ENCODE results near the gene ZBTB20. TPM values are rescaled to one million over a fixed set of nuclear protein-coding genes. Genes with fewer than 3 reads are reported as not detected.

The ZBTB20 gene
- total RNA-seq, 2 experiments from 2014 or later = 8.1 TPM

GRCh38 chr3:114651555-114651954 lies 495.5 kb downstream of the ZBTB20 start:
- ChIA-PET CTCF (interaction anchor here (0.6 kb wide), 1 partner anchor 315 kb away, joined by 3 read pairs; no protein-coding TSS in a partner anchor), POLR2A (no interaction called here)
- Mint-ChIP-seq H3K27ac (no peak overlapping the region), H3K9me3 (ENCODE audit: insufficient read depth) (no peaks in the 10 kb centered on the region), H3K4me1 (ENCODE audit: low read depth) (peaks cover 3% of the 10 kb centered on the region), H3K27me3 (ENCODE audit: low read depth) (no peaks in the 10 kb centered on the region), H3K4me3 (no peak overlapping the region), H3K36me3 (ENCODE audit: low read depth) (no peaks in the 10 kb centered on the region)
- no peak for DNase-seq
- no peak for ATAC-seq

GRCh38 chr3:114650808-114651207 lies 496.3 kb downstream of the ZBTB20 start:
- ChIA-PET CTCF (no interaction called here), POLR2A (no interaction called here)
- ATAC-seq = no peak
- no peaks in the 10 kb centered on the region for H3K36me3 Mint-ChIP-seq (ENCODE audit: low read depth)
- peaks cover 3% of the 10 kb centered on the region for H3K4me1 Mint-ChIP-seq (ENCODE audit: low read depth)
- DNase-seq = no peak
- H3K27me3 Mint-ChIP-seq (ENCODE audit: low read depth) = no peaks in the 10 kb centered on the region
- no peak overlapping the region for H3K4me3 Mint-ChIP-seq
- H3K9me3 Mint-ChIP-seq (ENCODE audit: insufficient read depth) = no peaks in the 10 kb centered on the region
- H3K27ac Mint-ChIP-seq = no peak overlapping the region

DNA sequence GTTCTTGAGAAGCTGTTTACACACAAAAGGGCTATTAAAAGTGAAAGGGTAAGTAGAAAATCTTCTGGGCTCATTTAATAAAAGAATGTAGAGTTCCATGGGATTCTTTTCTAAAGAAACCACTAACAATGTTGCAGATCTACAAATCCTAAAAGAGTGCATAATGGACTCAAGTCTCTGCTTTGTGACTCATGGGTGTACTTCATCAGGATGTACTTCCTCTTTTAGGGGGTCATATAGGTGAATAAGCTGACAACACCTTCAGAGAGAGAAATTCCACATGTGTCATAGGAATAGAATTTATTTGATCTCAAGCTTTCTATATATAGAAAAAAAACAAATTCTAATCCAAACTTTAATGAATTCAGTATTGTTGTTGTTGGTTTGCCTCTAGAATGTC lies 497.8 kb downstream of the ZBTB20 start:
- DNase-seq (no peak), ATAC-seq (no peak)
- no peak overlapping the region for H3K27ac Mint-ChIP-seq
- peaks cover 3% of the 10 kb centered on the region for H3K4me1 Mint-ChIP-seq (ENCODE audit: low read depth)
- CTCF ChIA-PET = no interaction called here
- H3K27me3 Mint-ChIP-seq (ENCODE audit: low read depth) = no peaks in the 10 kb centered on the region
- H3K4me3 Mint-ChIP-seq = no peak overlapping the region
- H3K9me3 Mint-ChIP-seq (ENCODE audit: insufficient read depth) = no peaks in the 10 kb centered on the region
- POLR2A ChIA-PET = no interaction called here
- no peaks in the 10 kb centered on the region for H3K36me3 Mint-ChIP-seq (ENCODE audit: low read depth)

- DNase-seq = no peak
- Mint-ChIP-seq H3K4me1 (ENCODE audit: low read depth) (peaks cover 3% of the 10 kb centered on the region), H3K4me3 (no peak overlapping the region), H3K36me3 (ENCODE audit: low read depth) (no peaks in the 10 kb centered on the region), H3K9me3 (ENCODE audit: insufficient read depth) (no peaks in the 10 kb centered on the region), H3K27ac (no peak overlapping the region), H3K27me3 (ENCODE audit: low read depth) (no peaks in the 10 kb centered on the region)
- POLR2A ChIA-PET = no interaction called here
- no peak for ATAC-seq
- CTCF ChIA-PET = interaction anchor here (0.6 kb wide), 1 partner anchor 96 kb away, joined by 3 read pairs; no protein-coding TSS in a partner anchor
These were observed 500.6 kb downstream of the ZBTB20 start for GRCh38 chr3:114646526-114646925.

DNA sequence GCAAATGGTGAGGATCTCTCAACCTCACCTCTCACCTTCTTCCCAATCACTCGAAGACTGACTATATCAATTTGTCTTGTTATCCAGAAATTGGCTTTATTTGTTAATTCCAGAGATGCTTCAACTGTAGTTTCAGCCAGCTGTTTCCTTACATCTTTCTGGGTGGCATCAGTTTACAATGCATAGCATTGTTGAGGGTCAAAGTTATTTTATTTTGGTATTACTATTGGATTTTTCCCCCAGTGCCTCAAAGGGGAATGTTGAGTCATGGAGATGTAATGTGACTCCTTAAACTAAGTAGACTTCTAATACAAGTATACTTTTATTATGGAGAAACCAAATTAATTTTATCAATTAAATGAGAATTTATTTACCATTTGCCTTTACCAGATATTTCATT lies 501.7 kb downstream of the ZBTB20 start:
- DNase-seq (no peak), ATAC-seq (no peak)
- Mint-ChIP-seq H3K36me3 (ENCODE audit: low read depth) (no peaks in the 10 kb centered on the region), H3K4me1 (ENCODE audit: low read depth) (peaks cover 3% of the 10 kb centered on the region), H3K27me3 (ENCODE audit: low read depth) (no peaks in the 10 kb centered on the region), H3K4me3 (no peak overlapping the region), H3K9me3 (ENCODE audit: insufficient read depth) (no peaks in the 10 kb centered on the region), H3K27ac (no peak overlapping the region)
- POLR2A ChIA-PET = no interaction called here
- CTCF ChIA-PET = no interaction called here

DNA sequence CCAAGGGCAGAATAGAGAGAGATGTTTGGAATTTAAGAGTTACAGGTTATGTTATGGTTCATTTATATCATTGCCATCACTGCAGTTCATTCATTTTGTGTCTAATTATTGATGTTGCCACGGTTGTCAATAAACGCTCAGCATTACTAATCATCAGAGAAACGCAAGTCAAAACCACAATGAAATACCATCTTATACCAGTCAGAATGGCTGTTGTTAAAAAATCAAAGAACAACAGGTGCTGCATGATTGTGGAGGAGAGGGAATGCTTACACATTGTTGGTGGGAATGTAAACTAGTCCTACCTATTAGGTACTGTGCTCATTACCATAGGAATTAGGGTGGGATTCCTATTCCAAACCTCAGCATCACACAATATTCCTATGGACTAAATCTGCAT lies 502.7 kb downstream of the ZBTB20 start:
- H3K4me3 Mint-ChIP-seq = no peak overlapping the region
- DNase-seq (no peak), ATAC-seq (no peak)
- no peaks in the 10 kb centered on the region for H3K9me3 Mint-ChIP-seq (ENCODE audit: insufficient read depth)
- H3K36me3 Mint-ChIP-seq (ENCODE audit: low read depth) = no peaks in the 10 kb centered on the region
- H3K27me3 Mint-ChIP-seq (ENCODE audit: low read depth) = no peaks in the 10 kb centered on the region
- ChIA-PET CTCF (no interaction called here), POLR2A (no interaction called here)
- peaks cover 3% of the 10 kb centered on the region for H3K4me1 Mint-ChIP-seq (ENCODE audit: low read depth)
- no peak overlapping the region for H3K27ac Mint-ChIP-seq

GRCh38 chr3:114642951-114643741 lies 503.9 kb downstream of the ZBTB20 start:
- Mint-ChIP-seq H3K27ac (no peak overlapping the region), H3K36me3 (ENCODE audit: low read depth) (no peaks in the 10 kb centered on the region), H3K9me3 (ENCODE audit: insufficient read depth) (no peaks in the 10 kb centered on the region), H3K4me3 (no peak overlapping the region), H3K4me1 (ENCODE audit: low read depth) (no peaks in the 10 kb centered on the region), H3K27me3 (ENCODE audit: low read depth) (no peaks in the 10 kb centered on the region)
- ATAC-seq (no peak), DNase-seq (no peak)
- ChIA-PET CTCF (no interaction called here), POLR2A (no interaction called here)

DNA sequence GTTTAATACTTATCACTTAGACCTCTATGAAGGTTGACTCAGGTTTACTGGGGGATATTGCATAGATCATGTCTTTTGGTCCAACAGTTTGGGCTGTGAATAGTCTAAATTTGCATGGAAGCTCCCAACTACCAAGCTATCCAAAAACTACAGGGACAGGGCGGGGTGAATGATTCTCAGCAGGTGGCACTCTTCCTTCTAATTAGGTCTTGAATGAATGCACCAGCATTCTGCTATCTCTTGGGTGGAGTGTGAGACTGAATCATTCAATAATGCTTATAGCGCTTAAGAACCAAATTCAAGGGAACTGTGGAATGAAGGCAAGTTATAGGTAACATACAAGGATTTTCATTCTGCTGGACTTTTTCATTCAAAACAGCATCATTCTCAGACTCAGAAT lies 507.0 kb downstream of the ZBTB20 start:
- ChIA-PET CTCF (no interaction called here), POLR2A (no interaction called here)
- Mint-ChIP-seq H3K27ac (no peak overlapping the region), H3K9me3 (ENCODE audit: insufficient read depth) (peaks cover 9% of the 10 kb centered on the region), H3K27me3 (ENCODE audit: low read depth) (no peaks in the 10 kb centered on the region), H3K4me3 (no peak overlapping the region), H3K36me3 (ENCODE audit: low read depth) (no peaks in the 10 kb centered on the region), H3K4me1 (ENCODE audit: low read depth) (no peaks in the 10 kb centered on the region)
- ATAC-seq (no peak), DNase-seq (no peak)

DNA sequence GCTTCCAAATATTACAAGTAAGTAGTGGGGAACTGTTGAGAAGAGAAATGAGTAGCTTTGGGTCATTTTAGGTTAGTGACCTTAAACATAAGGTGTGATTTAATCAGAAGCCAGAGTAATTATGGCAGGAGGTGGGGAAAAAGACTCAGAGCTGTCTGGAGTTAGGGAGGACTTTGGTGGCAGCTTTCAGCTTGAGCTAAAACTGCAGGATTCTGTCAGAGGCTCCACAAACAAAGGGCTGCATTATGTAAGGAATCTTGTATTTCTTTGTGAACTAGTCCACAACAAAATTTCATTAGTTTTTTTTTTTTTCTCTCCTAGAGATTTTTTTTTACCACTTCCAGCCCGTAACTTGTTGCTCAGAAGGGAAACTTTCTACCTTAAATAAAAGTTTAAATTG lies 507.9 kb downstream of the ZBTB20 start:
- CTCF ChIA-PET = no interaction called here

GRCh38 chr3:114635878-114636277 lies 511.2 kb downstream of the ZBTB20 start:
- Mint-ChIP-seq H3K27ac (no peak overlapping the region), H3K4me3 (no peak overlapping the region), H3K36me3 (ENCODE audit: low read depth) (no peaks in the 10 kb centered on the region), H3K9me3 (ENCODE audit: insufficient read depth) (peaks cover 11% of the 10 kb centered on the region), H3K27me3 (ENCODE audit: low read depth) (no peaks in the 10 kb centered on the region), H3K4me1 (ENCODE audit: low read depth) (no peaks in the 10 kb centered on the region)
- ChIA-PET CTCF (no interaction called here), POLR2A (no interaction called here)
- DNase-seq (no peak), ATAC-seq (no peak)

More for the DNA sequence above, 507.9 kb downstream of the ZBTB20 start:
- Mint-ChIP-seq H3K27me3 (ENCODE audit: low read depth) (no peaks in the 10 kb centered on the region), H3K9me3 (ENCODE audit: insufficient read depth) (peaks cover 11% of the 10 kb centered on the region), H3K36me3 (ENCODE audit: low read depth) (no peaks in the 10 kb centered on the region), H3K27ac (no peak overlapping the region), H3K4me3 (no peak overlapping the region), H3K4me1 (ENCODE audit: low read depth) (no peaks in the 10 kb centered on the region)
- ATAC-seq = no peak
- DNase-seq = no peak
- POLR2A ChIA-PET = no interaction called here

DNA sequence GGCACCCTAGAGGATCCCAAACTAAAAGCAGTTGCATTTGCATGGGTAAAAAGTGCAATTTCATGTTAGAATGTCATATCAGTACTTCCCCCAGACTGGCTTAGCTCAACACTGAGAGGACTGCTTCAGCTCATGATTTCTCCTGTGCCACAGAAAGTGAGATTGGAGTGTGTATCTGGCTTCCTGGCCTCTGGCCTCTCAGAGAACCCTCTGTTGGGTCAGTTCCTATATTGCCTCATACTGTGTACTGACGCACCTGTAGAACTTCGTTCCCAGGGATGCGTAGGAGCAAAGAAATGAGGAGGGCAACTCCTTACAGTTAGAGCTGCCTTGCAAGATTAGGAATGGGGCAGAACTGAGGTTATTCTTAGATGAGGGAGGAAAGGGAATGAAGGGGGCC lies 512.5 kb downstream of the ZBTB20 start:
- no peak for DNase-seq

GRCh38 chr3:114632757-114633424 lies 514.2 kb downstream of the ZBTB20 start:
- CTCF ChIA-PET = no interaction called here
- POLR2A ChIA-PET = no interaction called here

More for the DNA sequence above, 512.5 kb downstream of the ZBTB20 start:
- no peak for ATAC-seq
- H3K9me3 Mint-ChIP-seq (ENCODE audit: insufficient read depth) = peaks cover 11% of the 10 kb centered on the region
- no peak overlapping the region for H3K4me3 Mint-ChIP-seq
- ChIA-PET CTCF (no interaction called here), POLR2A (no interaction called here)
- H3K4me1 Mint-ChIP-seq (ENCODE audit: low read depth) = no peaks in the 10 kb centered on the region
- no peaks in the 10 kb centered on the region for H3K36me3 Mint-ChIP-seq (ENCODE audit: low read depth)
- no peak overlapping the region for H3K27ac Mint-ChIP-seq
- H3K27me3 Mint-ChIP-seq (ENCODE audit: low read depth) = no peaks in the 10 kb centered on the region

More at GRCh38 chr3:114632757-114633424, 514.2 kb downstream of the ZBTB20 start:
- H3K4me1 Mint-ChIP-seq (ENCODE audit: low read depth) = no peaks in the 10 kb centered on the region
- no peaks in the 10 kb centered on the region for H3K36me3 Mint-ChIP-seq (ENCODE audit: low read depth)
- H3K4me3 Mint-ChIP-seq = no peak overlapping the region
- ATAC-seq = no peak
- H3K27me3 Mint-ChIP-seq (ENCODE audit: low read depth) = no peaks in the 10 kb centered on the region
- H3K27ac Mint-ChIP-seq = no peak overlapping the region
- peaks cover 11% of the 10 kb centered on the region for H3K9me3 Mint-ChIP-seq (ENCODE audit: insufficient read depth)
- no peak for DNase-seq
